HCT116 (cell line): ENCODE measurements around the gene RHCE. TPM values are rescaled to one million over a fixed set of nuclear protein-coding genes. Genes with fewer than 3 reads are reported as not detected.
"Not testable (repeated sequence)": the region's sequence is repeated elsewhere in the genome, so short reads cannot be mapped to it uniquely, and the experiment has no call there.

Experiments
- ATAC-seq: fragments of 200-7000 bp; cut with Tn5 transposase; 2 replicates; pipeline ENCODE4 v1.9.1; 2020; ENCODE audit warnings: mild to moderate bottlenecking, moderate library complexity
- BruUV-seq: library from RNA; stranded (reverse); fragments of 400-500 nt; replicated peaks from 2 replicates; lab custom pipeline; 2021; lab: Mats Ljungman, UMichigan
- CTCF ChIA-PET: fragments of 300-600 bp; sonication (Branson Sonifier 250); formaldehyde crosslinking; loops from one replicate; lab custom pipeline; 2021; ENCODE audit warnings: antibody characterized with exemption; lab: Charles Lee
- POLR2A ChIA-PET: fragments of 300-600, 350-600 bp; sonication (Branson Sonifier 250); formaldehyde crosslinking; loops from one replicate; lab custom pipeline; 2021; ENCODE audit warnings: antibody characterized with exemption; lab: Charles Lee
- RAD21 ChIA-PET, 2 experiments: fragments of 300-600 bp; sonication (Branson Sonifier 250); formaldehyde crosslinking; loops; one replicate each; lab custom pipeline; 2023; ENCODE audit warnings: low total read pairs in 2 of 2; ENCODE audit not compliant: uncharacterized antibody in 2 of 2, unreplicated experiment in 2 of 2, low non-redundant PET in 1 of 2; lab: Charles Lee
- DNase-seq: peaks from one replicate; pipeline ENCODE4 v3.0.0-alpha.2; 2010; ENCODE audit warnings: low read depth, low spot score
- H2AFZ ChIP-seq: fragments of 200-600 bp; shearing (Covaris generic), sonication (generic); 2 replicates; pipeline ENCODE4 v1.6.1; 2017; ENCODE audit warnings: low read depth, mixed run types, mixed read lengths, antibody characterized with exemption, low read length; ENCODE audit not compliant: poor library complexity, severe bottlenecking
- H3K27ac ChIP-seq: 2 replicates; pipeline ENCODE4 v1.5.1; 2012; ENCODE audit warnings: low read depth, low read length
- H3K27me3 ChIP-seq: fragments of 200-600 bp; sonication (generic); 2 replicates; pipeline ENCODE4 v1.6.1; 2016; ENCODE audit warnings: mixed run types, low read length, mixed read lengths; ENCODE audit not compliant: insufficient read depth
- H3K36me3 ChIP-seq, 2 experiments: fragments of 200-500 bp in 1 of 2; fragments of 200-600 bp in 1 of 2; sonication (Bioruptor generic) in 1 of 2; sonication (generic) in 1 of 2; 2 replicates each; pipeline versions ENCODE4 v1.5.1 to v1.6.1; 2014 to 2016; ENCODE audit warnings: low read length in 2 of 2, inconsistent platforms in 1 of 2, mixed read lengths in 1 of 2, mixed run types in 1 of 2; ENCODE audit not compliant: insufficient read depth in 2 of 2, control insufficient read depth in 1 of 2
- H3K4me1 ChIP-seq, 2 experiments: fragments of 200-600 bp in 1 of 2; sonication (generic) in 1 of 2; 2 replicates each; pipeline versions ENCODE4 v1.5.1 to v1.6.1; 2012 to 2017; ENCODE audit warnings: low read length in 2 of 2, inconsistent platforms in 1 of 2, mild to moderate bottlenecking in 1 of 2, mixed read lengths in 1 of 2, mixed run types in 1 of 2, moderate library complexity in 1 of 2; ENCODE audit not compliant: insufficient read depth in 2 of 2, control insufficient read depth in 1 of 2
- H3K4me2 ChIP-seq: fragments of 200-600 bp; sonication (generic); 2 replicates; pipeline ENCODE4 v1.6.1; 2017; ENCODE audit warnings: mixed run types, low read length, mixed read lengths
- H3K4me3 ChIP-seq, 2 experiments: fragments of 200-600 bp in 1 of 2; sonication (generic) in 1 of 2; replicated peaks in 1 of 2; 2 replicates each; pipeline ENCODE4 v1.5.1; 2011 to 2016; ENCODE audit warnings: low read length in 2 of 2, control low read depth in 1 of 2, low read depth in 1 of 2, mild to moderate bottlenecking in 1 of 2, mixed read lengths in 1 of 2, mixed run types in 1 of 2
- H3K79me2 ChIP-seq: fragments of 200-600 bp; sonication (generic); 2 replicates; pipeline ENCODE4 v1.6.1; 2017; ENCODE audit warnings: mild to moderate bottlenecking, mixed run types, low read length, moderate library complexity, mixed read lengths; ENCODE audit not compliant: insufficient read depth
- H3K9ac ChIP-seq: fragments of 200-600 bp; sonication (generic); 2 replicates; pipeline ENCODE4 v1.6.1; 2016; ENCODE audit warnings: low read length, mixed read lengths
- H3K9me2 ChIP-seq: fragments of 200-600 bp; sonication (generic), shearing (Covaris generic); 2 replicates; pipeline ENCODE4 v1.6.1; 2017; ENCODE audit warnings: mixed run types, mild to moderate bottlenecking, moderate library complexity; ENCODE audit not compliant: insufficient read depth
- H3K9me3 ChIP-seq, 2 experiments: fragments of 200-500 bp in 1 of 2; fragments of 200-600 bp in 1 of 2; sonication (Bioruptor generic) in 1 of 2; sonication (generic) in 1 of 2; 2 replicates each; pipeline ENCODE4 v1.6.1; 2014 to 2017; ENCODE audit warnings: low read length in 2 of 2, mixed read lengths in 2 of 2, inconsistent platforms in 1 of 2, low read depth in 1 of 2, mild to moderate bottlenecking in 1 of 2, mixed run types in 1 of 2, moderate library complexity in 1 of 2; ENCODE audit not compliant: control insufficient read depth in 1 of 2, insufficient read depth in 1 of 2
- H4K20me1 ChIP-seq: fragments of 200-600 bp; sonication (generic), shearing (Covaris generic); 2 replicates; pipeline ENCODE4 v1.6.1; 2017; ENCODE audit warnings: mixed run types, mild to moderate bottlenecking, moderate library complexity; ENCODE audit not compliant: insufficient read depth
- intact Hi-C: fragments of 100-400 bp; cut with micrococcal nuclease; formaldehyde crosslinking; loops from 2 replicates; pipeline ENCODE4 v1.10.0; 2022
- total RNA-seq: library from RNA; stranded (reverse); gene quantifications from one replicate; pipeline ENCODE4 v1.2.1, GENCODE V29; 2021; ENCODE audit not compliant: unreplicated experiment
- TF ChIP-seq, protein P1 (sequence below): IDR thresholded peaks from 2 replicates; pipeline ENCODE4 v1.6.1; 2012

Gene RHCE
- total RNA-seq, 1 experiment from 2014 or later = 0.64 TPM

DNA sequence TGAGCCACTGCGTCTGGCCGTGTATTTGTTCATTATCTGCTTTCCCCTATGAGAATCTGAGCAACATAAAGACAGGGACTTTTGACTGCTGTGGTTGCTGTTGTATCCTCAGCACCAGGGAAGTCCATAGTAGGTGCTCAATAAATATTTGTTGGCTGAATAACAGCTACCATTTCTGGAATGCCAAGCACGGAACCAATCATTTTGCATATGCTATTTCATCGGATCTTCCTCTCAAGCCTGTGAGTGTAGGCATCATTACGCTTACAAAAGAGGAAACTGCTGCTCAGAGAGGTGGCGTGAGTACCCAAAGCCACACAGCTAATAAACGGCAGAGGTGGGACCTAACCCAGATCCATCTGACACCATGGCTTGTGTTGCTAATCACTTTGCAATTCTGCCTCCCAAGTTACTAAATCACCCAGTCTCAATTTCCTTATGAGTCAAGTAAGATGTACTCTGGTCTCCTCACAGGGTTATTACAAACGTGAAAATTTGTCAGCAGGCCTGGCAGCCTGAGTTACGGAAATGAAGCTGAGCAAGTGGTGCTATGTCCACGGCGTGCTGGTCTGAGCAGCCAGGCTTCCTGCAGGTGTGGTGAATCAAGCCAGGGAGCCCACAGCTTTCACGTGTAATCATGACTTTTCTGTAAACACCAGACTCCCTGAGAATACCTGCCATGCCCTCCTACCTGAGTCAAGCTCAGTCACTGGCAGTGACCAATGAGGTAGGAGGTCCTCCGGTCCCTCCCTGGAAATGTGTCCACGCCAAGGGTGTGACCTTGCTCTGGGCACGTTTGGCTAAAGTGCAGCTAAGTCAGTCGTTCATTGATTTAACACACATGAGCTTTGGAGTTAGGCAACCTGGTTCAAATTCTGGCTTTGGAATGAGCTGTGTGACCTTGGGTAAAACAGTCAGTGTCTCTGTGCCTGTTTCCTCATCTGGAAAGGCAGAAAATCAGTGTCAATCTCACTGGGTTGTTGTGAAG, 4.8 kb upstream of the RHCE start (continued):
- TF ChIP-seq, protein P1, sequence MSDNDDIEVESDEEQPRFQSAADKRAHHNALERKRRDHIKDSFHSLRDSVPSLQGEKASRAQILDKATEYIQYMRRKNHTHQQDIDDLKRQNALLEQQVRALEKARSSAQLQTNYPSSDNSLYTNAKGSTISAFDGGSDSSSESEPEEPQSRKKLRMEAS = no peak

DNA sequence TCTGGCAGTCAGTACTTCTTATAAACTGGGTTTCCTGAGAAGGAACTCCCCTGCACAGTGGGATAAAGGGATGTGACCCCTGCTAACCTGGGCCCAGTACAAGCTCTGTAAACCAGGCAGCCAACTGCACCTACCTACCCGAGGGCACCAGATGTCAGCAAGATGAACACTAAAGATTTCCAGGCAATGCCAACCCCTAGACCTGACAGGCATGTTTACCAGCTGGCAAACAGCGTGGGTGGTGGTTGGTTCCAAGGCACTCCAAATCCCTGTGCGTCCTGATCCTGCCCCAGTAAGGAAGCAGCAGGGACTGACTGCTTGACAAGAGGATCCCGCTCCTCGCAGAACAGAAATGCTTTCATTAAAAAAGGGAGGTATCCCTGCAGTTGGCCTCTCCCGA, 2.6 kb upstream of the RHCE start:
- H3K9ac ChIP-seq, H3K27ac ChIP-seq, DNase-seq, CTCF ChIA-PET, H4K20me1 ChIP-seq, H3K4me2 ChIP-seq, H3K27me3 ChIP-seq, H3K4me3 ChIP-seq, BruUV-seq, intact Hi-C loops, ATAC-seq, H3K36me3 ChIP-seq, H3K9me3 ChIP-seq, H2AFZ ChIP-seq, POLR2A ChIA-PET, H3K9me2 ChIP-seq, RAD21 ChIA-PET, H3K4me1 ChIP-seq, H3K79me2 ChIP-seq: not testable (repeated sequence)

DNA sequence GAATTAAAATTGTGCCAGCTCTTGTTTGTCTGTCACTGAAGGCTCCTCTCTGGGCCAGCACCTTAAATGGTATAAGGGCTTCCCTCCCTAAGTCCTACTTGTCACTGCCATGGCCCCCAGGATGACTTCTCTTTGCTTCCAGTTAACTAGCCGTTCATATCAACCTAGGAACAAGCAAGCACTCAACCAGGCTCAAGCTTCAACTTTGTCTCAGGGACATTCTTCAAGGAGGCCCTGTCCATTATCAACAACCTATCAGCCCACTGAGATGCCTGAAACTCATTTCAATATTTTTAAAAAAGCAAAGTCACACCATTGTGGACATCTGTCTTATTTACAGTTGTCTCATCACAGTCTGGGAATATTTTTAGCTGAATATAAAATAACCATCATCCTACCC, 1.3 kb downstream of the RHCE start:
- H3K9ac ChIP-seq, CTCF ChIA-PET, H3K4me2 ChIP-seq, H4K20me1 ChIP-seq, H2AFZ ChIP-seq, RAD21 ChIA-PET, BruUV-seq, intact Hi-C loops, H3K79me2 ChIP-seq, H3K9me3 ChIP-seq, ATAC-seq, H3K9me2 ChIP-seq, H3K36me3 ChIP-seq, H3K4me3 ChIP-seq, H3K27me3 ChIP-seq, H3K27ac ChIP-seq, H3K4me1 ChIP-seq, DNase-seq, POLR2A ChIA-PET: not testable (repeated sequence)

DNA sequence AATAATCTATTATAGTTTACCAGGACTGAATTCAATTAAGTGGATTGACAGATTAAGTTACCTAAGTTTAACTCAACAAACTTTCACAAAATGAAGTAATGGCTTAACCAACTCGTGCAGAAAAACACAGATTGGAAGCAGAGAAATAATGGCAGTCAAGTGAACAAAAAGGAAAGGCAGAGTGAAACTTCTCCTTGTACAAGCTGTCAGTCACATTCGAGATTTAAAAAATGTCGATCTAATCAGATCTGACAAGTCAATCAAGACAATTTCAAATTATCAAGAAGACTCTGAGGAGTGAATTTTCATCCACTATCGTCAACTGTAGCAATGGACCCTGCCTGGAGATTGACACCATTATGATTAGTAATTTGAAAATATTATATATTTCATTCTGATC, 3.3 kb downstream of the RHCE start:
- intact Hi-C loops, H3K4me3 ChIP-seq, H3K79me2 ChIP-seq, H3K4me1 ChIP-seq, H3K36me3 ChIP-seq, H3K4me2 ChIP-seq, H3K9me3 ChIP-seq, RAD21 ChIA-PET, CTCF ChIA-PET, H3K27ac ChIP-seq, H2AFZ ChIP-seq, H4K20me1 ChIP-seq, H3K27me3 ChIP-seq, BruUV-seq, POLR2A ChIA-PET, H3K9me2 ChIP-seq, ATAC-seq, H3K9ac ChIP-seq, DNase-seq: not testable (repeated sequence)

DNA sequence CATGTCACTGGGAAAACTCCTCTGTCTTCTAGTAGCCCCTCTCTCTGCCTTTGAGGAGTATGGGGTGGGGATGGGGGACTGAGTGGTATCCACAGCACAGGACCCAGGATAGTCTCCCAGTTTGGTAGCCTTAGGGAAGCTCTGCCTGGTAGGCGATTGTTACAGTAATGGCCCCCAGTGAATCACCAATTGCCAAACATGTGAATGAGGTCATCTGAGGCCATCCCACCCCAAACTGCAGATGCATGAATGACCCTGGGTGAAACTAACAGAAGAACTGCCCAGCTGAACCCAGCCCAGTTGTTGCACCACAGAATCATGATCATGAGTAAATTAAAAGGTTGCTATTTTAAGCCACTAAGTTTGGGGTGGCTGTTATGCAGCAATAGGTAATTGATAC, 6.0 kb downstream of the RHCE start:
- H3K79me2 ChIP-seq, H3K27ac ChIP-seq, H3K36me3 ChIP-seq, H3K9me2 ChIP-seq, H3K4me1 ChIP-seq, H3K4me2 ChIP-seq, ATAC-seq, BruUV-seq, H4K20me1 ChIP-seq, H2AFZ ChIP-seq, CTCF ChIA-PET, H3K9me3 ChIP-seq, H3K4me3 ChIP-seq, intact Hi-C loops, POLR2A ChIA-PET, RAD21 ChIA-PET, H3K27me3 ChIP-seq, H3K9ac ChIP-seq, DNase-seq: not testable (repeated sequence)
